ENCODE measurements around the gene TM4SF1. TPM values are rescaled to one million over a fixed set of nuclear protein-coding genes. Genes with fewer than 3 reads are reported as not detected.

TM4SF1 gene, protein sequence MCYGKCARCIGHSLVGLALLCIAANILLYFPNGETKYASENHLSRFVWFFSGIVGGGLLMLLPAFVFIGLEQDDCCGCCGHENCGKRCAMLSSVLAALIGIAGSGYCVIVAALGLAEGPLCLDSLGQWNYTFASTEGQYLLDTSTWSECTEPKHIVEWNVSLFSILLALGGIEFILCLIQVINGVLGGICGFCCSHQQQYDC
- 0.84 TPM for total RNA-seq

GRCh38 chr3:149377408-149378364 is at the start of gene TM4SF1:
TM4SF1 (minus strand) TSS chr3:149377649; CDS start chr3:149377547, 102 bp downstream.
- Histone ChIP-seq H3K27me3 (ENCODE audit: insufficient read depth, low read length) (no peaks in the 10 kb centered on the region), H3K4me1 (ENCODE audit: insufficient read depth, low read length) (peaks cover 33% of the 10 kb centered on the region), H3K4me3 (ENCODE audit: low read length) (no peak within 1 kb of the TSS), H3K9me3 (ENCODE audit: low read depth, low read length) (no peaks in the 10 kb centered on the region)

DNA sequence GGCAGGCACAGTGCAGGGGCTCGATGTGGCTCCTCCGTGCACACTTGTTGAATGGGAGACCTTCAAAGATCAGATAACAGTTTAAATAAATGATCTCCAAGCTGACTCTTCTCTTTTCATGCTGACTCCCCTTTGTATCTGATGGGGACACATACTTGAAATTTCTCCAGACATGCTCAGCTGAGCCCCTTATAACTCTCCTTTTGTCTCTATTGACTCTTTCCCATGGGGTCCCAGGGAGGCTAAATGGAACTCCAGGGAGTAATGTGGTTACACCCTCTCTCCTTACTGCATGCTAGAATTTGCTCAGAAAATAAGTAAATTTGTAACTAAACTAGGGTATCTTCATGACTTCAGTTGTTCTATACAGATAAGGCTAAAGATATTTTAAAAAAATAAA is 48.9 kb upstream of the TM4SF1 start:
- H3K27me3 ChIP-seq (ENCODE audit: insufficient read depth, low read length), result no peaks in the 10 kb centered on the region
- H3K9me3 ChIP-seq (ENCODE audit: low read depth, low read length), result no peaks in the 10 kb centered on the region
- H3K4me3 ChIP-seq (ENCODE audit: low read length), result no peak overlapping the region
- H3K4me1 ChIP-seq (ENCODE audit: insufficient read depth, low read length), result no peaks in the 10 kb centered on the region

GRCh38 chr3:149424918-149425317 is 47.5 kb upstream of the TM4SF1 start:
- no peak overlapping the region for H3K4me3 ChIP-seq (ENCODE audit: low read length)
- peaks cover 8% of the 10 kb centered on the region for H3K4me1 ChIP-seq (ENCODE audit: insufficient read depth, low read length)
- no peaks in the 10 kb centered on the region for H3K9me3 ChIP-seq (ENCODE audit: low read depth, low read length)
- no peaks in the 10 kb centered on the region for H3K27me3 ChIP-seq (ENCODE audit: insufficient read depth, low read length)

DNA sequence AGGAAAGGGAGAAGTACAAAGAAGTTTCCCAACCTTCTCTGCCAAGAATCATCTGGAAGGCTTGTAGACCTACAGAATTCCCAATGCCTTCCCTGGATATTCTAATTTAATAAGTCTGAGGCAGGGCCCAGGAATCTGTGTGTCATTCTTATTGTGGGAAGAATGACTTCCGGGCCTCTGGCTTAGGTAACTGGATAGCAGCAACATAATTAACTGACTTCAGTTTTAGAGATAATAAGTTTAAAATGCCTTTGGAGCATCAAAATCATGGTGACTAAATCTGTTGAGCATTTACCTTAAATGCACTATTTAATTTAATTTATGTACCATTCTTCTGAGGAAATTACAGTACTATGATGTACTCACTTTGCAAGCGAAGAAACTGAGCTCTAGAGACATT is 44.3 kb upstream of the TM4SF1 start:
- no peak overlapping the region for H3K4me3 ChIP-seq (ENCODE audit: low read length)
- peaks cover 17% of the 10 kb centered on the region for H3K4me1 ChIP-seq (ENCODE audit: insufficient read depth, low read length)
- H3K27me3 ChIP-seq (ENCODE audit: insufficient read depth, low read length), result no peaks in the 10 kb centered on the region
- no peaks in the 10 kb centered on the region for H3K9me3 ChIP-seq (ENCODE audit: low read depth, low read length)

DNA sequence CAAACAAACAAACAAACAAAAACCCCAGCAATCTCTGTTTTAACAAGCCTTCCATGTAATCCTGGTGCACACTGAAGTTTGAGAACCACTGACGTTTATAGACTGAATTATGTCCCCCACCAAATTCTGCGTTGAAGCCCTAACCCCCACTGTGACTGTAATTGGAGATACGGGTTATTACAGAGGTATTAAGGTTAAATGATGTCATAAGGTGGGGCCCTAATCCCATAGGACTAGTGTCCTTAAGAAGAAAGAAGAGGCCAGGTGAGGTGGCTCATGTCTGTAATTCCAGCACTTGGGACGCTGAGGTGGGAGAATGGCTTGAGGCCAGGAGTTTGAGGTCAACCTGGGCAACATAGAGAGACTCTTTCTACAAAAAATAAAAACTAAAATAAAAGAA is 42.4 kb upstream of the TM4SF1 start:
- Histone ChIP-seq H3K9me3 (ENCODE audit: low read depth, low read length) (no peaks in the 10 kb centered on the region), H3K27me3 (ENCODE audit: insufficient read depth, low read length) (no peaks in the 10 kb centered on the region), H3K4me3 (ENCODE audit: low read length) (no peak overlapping the region), H3K4me1 (ENCODE audit: insufficient read depth, low read length) (peaks cover 17% of the 10 kb centered on the region)

DNA sequence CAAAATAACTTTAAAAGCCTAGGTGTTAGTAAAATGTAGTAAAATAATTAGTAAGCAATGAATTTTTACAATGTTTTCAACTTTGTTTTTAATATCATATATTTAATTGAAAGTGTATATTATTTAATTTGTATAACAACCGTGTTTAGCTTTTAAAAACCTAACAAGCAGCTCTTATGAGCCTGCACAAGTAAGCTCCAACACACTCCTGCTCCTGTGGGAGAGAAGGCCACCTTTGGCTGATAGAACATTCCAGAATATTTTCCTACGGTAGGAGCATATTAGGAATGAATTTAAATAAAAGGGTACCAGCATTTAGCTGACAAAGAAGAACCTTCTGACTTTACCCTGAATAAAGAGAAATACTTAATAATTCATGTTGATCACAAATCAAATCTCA is 40.3 kb upstream of the TM4SF1 start:
- Histone ChIP-seq H3K4me3 (ENCODE audit: low read length) (no peak overlapping the region), H3K4me1 (ENCODE audit: insufficient read depth, low read length) (peaks cover 17% of the 10 kb centered on the region), H3K9me3 (ENCODE audit: low read depth, low read length) (no peaks in the 10 kb centered on the region), H3K27me3 (ENCODE audit: insufficient read depth, low read length) (no peaks in the 10 kb centered on the region)

DNA sequence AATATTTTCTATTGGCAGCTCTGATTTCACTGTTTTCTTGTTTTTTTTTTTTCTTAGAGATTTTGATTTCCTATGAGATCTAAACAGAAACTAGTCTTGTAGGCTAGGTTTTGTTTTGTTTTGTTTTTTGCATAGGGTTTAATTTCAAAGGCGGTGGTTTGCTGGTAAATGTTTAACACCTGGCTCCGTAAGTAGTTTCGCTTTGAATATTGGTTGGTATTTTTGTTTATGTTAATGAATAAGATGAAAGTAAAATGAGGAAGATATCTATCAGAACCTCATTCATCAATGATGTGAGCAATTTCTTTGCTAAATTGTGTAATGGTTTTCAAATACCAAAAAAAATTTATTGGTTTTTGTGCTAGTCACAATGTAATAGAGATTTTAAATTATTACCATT is 39.7 kb upstream of the TM4SF1 start:
- no peaks in the 10 kb centered on the region for H3K9me3 ChIP-seq (ENCODE audit: low read depth, low read length)
- peaks cover 17% of the 10 kb centered on the region for H3K4me1 ChIP-seq (ENCODE audit: insufficient read depth, low read length)
- no peak overlapping the region for H3K4me3 ChIP-seq (ENCODE audit: low read length)
- no peaks in the 10 kb centered on the region for H3K27me3 ChIP-seq (ENCODE audit: insufficient read depth, low read length)

DNA sequence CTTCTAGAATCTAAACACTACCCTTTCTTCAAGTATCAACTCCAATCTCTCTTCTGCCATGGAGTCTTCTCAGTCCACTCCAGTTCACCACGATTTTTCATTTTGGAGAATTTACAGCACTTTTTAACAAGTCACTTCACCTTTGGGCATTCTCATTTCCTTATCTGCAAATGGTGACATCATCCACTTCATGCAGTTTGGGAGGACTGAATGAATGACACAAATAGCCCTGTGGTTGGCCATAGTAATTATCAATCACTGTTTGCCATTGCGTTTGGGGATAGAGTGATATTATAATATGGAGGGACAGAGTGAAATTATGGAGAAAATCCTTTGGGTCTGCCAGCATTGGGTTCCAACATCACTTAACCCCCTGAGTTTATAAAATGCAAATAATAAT is 38.0 kb upstream of the TM4SF1 start:
- Histone ChIP-seq H3K4me3 (ENCODE audit: low read length) (no peak overlapping the region), H3K4me1 (ENCODE audit: insufficient read depth, low read length) (peaks cover 15% of the 10 kb centered on the region), H3K27me3 (ENCODE audit: insufficient read depth, low read length) (no peaks in the 10 kb centered on the region), H3K9me3 (ENCODE audit: low read depth, low read length) (no peaks in the 10 kb centered on the region)

- no peak overlapping the region for H3K4me3 ChIP-seq (ENCODE audit: low read length)
Measured at GRCh38 chr3:149414557-149415231, 37.2 kb upstream of the TM4SF1 start.

GRCh38 chr3:149411583-149411982 is 34.1 kb upstream of the TM4SF1 start:
- no peaks in the 10 kb centered on the region for H3K9me3 ChIP-seq (ENCODE audit: low read depth, low read length)
- H3K4me1 ChIP-seq (ENCODE audit: insufficient read depth, low read length), result no peaks in the 10 kb centered on the region
- H3K4me3 ChIP-seq (ENCODE audit: low read length), result no peak overlapping the region
- H3K27me3 ChIP-seq (ENCODE audit: insufficient read depth, low read length), result no peaks in the 10 kb centered on the region

More at GRCh38 chr3:149414557-149415231, 37.2 kb upstream of the TM4SF1 start:
- peaks cover 7% of the 10 kb centered on the region for H3K4me1 ChIP-seq (ENCODE audit: insufficient read depth, low read length)
- no peaks in the 10 kb centered on the region for H3K9me3 ChIP-seq (ENCODE audit: low read depth, low read length)
- H3K27me3 ChIP-seq (ENCODE audit: insufficient read depth, low read length), result no peaks in the 10 kb centered on the region

- no peaks in the 10 kb centered on the region for H3K4me1 ChIP-seq (ENCODE audit: insufficient read depth, low read length)
- no peak overlapping the region for H3K4me3 ChIP-seq (ENCODE audit: low read length)
- peaks cover 1% of the 10 kb centered on the region for H3K27me3 ChIP-seq (ENCODE audit: insufficient read depth, low read length)
- no peaks in the 10 kb centered on the region for H3K9me3 ChIP-seq (ENCODE audit: low read depth, low read length)
Measured at GRCh38 chr3:149409351-149409750, 31.9 kb upstream of the TM4SF1 start.

DNA sequence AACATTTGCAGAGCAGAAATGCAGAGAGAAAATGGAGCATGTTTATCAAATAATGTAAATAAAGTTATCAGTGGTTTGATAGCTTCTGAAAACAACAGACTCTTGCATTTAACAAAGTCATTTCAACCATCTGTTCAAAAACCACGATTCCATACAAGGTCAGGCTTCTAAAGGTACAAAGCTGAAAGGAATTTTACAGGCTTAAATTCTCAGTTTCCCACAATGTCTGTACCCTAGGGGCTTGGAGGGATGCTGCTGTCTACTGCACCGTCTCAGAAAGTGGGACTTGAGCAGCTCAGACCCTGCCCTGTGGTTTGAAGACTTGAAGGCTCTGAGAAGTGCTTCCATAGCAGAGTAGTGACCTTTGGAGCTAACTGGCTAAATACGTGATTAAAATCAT is 30.4 kb upstream of the TM4SF1 start:
- H3K27me3 ChIP-seq (ENCODE audit: insufficient read depth, low read length), result peaks cover 2% of the 10 kb centered on the region
- H3K4me1 ChIP-seq (ENCODE audit: insufficient read depth, low read length), result no peaks in the 10 kb centered on the region
- H3K4me3 ChIP-seq (ENCODE audit: low read length), result no peak overlapping the region
- no peaks in the 10 kb centered on the region for H3K9me3 ChIP-seq (ENCODE audit: low read depth, low read length)

DNA sequence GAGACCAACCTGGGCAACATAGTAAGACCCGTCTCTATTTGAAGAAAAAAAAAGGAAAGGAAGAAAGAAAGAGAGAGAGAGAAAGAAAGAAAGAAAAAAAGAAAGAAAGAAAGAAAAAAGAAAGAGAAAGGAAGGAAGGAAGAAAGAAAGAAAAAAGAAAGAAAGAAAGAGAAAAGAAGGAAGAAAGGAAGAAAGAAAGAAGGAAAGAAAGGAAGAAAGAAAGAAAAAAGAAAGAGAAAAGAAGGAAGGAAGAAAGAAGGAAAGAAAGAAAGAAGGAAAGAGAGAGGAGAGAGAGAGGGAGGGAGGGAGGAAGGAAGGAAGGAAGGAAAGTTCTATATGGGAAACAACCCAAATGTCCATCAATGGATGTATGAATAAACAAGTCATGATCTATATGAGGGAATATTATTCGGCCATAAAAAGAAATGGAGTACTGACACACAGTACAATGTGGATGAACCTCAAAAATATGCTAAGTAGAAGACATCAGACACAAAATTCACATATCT is 28.8 kb upstream of the TM4SF1 start:
- no peaks in the 10 kb centered on the region for H3K9me3 ChIP-seq (ENCODE audit: low read depth, low read length)
- H3K27me3 ChIP-seq (ENCODE audit: insufficient read depth, low read length), result peaks cover 3% of the 10 kb centered on the region
- no peak overlapping the region for H3K4me3 ChIP-seq (ENCODE audit: low read length)
- no peaks in the 10 kb centered on the region for H3K4me1 ChIP-seq (ENCODE audit: insufficient read depth, low read length)

- H3K4me3 ChIP-seq (ENCODE audit: low read length), result no peak overlapping the region
- peaks cover 5% of the 10 kb centered on the region for H3K27me3 ChIP-seq (ENCODE audit: insufficient read depth, low read length)
- no peaks in the 10 kb centered on the region for H3K4me1 ChIP-seq (ENCODE audit: insufficient read depth, low read length)
- H3K9me3 ChIP-seq (ENCODE audit: low read depth, low read length), result no peaks in the 10 kb centered on the region
Measured at GRCh38 chr3:149403443-149403842, 26.0 kb upstream of the TM4SF1 start.

DNA sequence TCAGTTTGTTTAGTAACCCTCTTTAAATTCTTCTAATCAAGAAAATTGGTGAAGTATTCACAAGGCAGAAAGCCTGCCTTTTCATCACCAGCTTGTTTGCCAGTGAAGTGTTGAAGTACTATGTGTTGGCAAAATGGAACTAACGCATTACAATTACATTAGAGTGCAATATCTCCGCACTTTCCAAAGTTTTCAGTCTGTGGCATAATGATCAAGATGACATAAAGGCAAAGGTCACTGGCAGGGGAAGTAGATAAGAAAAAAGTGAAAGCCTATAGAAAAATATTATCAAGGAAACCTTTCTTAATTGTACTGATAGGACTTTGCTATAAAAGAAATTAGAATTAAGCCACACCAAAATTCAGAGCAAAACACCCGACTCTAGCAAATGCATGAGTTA is 25.0 kb upstream of the TM4SF1 start:
- Histone ChIP-seq H3K4me1 (ENCODE audit: insufficient read depth, low read length) (no peaks in the 10 kb centered on the region), H3K4me3 (ENCODE audit: low read length) (no peak overlapping the region), H3K9me3 (ENCODE audit: low read depth, low read length) (no peaks in the 10 kb centered on the region), H3K27me3 (ENCODE audit: insufficient read depth, low read length) (peaks cover 5% of the 10 kb centered on the region)

Data from mononuclear cell (primary cell).